MG63 (cell line): ENCODE results near the gene KLF7. TPM values are rescaled to one million over a fixed set of nuclear protein-coding genes. Genes with fewer than 3 reads are reported as not detected.

Source experiments
- DNase-seq: peaks from one replicate; pipeline ENCODE4 v3.0.0-alpha.2; 2020
- H3K27me3 ChIP-seq: fragments of 250-450 bp; sonication (Bioruptor Pico); 2 replicates; pipeline ENCODE4 v1.5.1; 2020; ENCODE audit warnings: mild to moderate bottlenecking, moderate library complexity
- H3K36me3 ChIP-seq: fragments of 250-450 bp; sonication (Bioruptor Pico); 2 replicates; pipeline ENCODE4 v1.5.1; 2020; ENCODE audit warnings: mild to moderate bottlenecking, moderate library complexity
- H3K4me3 ChIP-seq: fragments of 250-450 bp; sonication (Bioruptor Pico); 2 replicates; pipeline ENCODE4 v1.5.1; 2020; ENCODE audit warnings: mild to moderate bottlenecking, moderate library complexity
- H3K9me3 ChIP-seq: fragments of 250-450 bp; sonication (Bioruptor Pico); 2 replicates; pipeline ENCODE4 v1.5.1; 2020; ENCODE audit warnings: mild to moderate bottlenecking, moderate library complexity
- total RNA-seq: library from RNA; depleted of rRNA; stranded (reverse); fragments of >200 nt; shearing (Covaris generic); gene quantifications from 2 replicates; pipeline ENCODE4 v1.2.3, GENCODE V29; 2014; ENCODE audit warnings: low replicate concordance

KLF7 gene
- total RNA-seq, 1 experiment from 2014 or later, result 7.2 TPM

GRCh38 chr2:207157162-207157481, 8.6 kb downstream of the KLF7 start:
- DNase-seq, result no peak

GRCh38 chr2:207156451-207157161, 9.1 kb downstream of the KLF7 start:
- Histone ChIP-seq H3K9me3 (no peaks in the 10 kb centered on the region), H3K27me3 (no peaks in the 10 kb centered on the region), H3K4me3 (no peak overlapping the region), H3K36me3 (peaks cover 25% of the 10 kb centered on the region)
- no peak for DNase-seq

More at GRCh38 chr2:207157162-207157481, 8.6 kb downstream of the KLF7 start:
- Histone ChIP-seq H3K27me3 (no peaks in the 10 kb centered on the region), H3K4me3 (no peak overlapping the region), H3K9me3 (no peaks in the 10 kb centered on the region), H3K36me3 (peaks cover 25% of the 10 kb centered on the region)

- DNase-seq, result no peak
- Histone ChIP-seq H3K36me3 (peaks cover 24% of the 10 kb centered on the region), H3K4me3 (no peak overlapping the region), H3K27me3 (no peaks in the 10 kb centered on the region), H3K9me3 (no peaks in the 10 kb centered on the region)
These were observed 10.0 kb downstream of the KLF7 start for GRCh38 chr2:207155516-207156444.

GRCh38 chr2:207154556-207155510, 10.9 kb downstream of the KLF7 start:
- Histone ChIP-seq H3K36me3 (peaks cover 25% of the 10 kb centered on the region), H3K4me3 (no peak overlapping the region), H3K27me3 (no peaks in the 10 kb centered on the region), H3K9me3 (no peaks in the 10 kb centered on the region)
- DNase-seq, result no peak

GRCh38 chr2:207153266-207153975, 12.3 kb downstream of the KLF7 start:
- Histone ChIP-seq H3K4me3 (no peak overlapping the region), H3K9me3 (no peaks in the 10 kb centered on the region), H3K27me3 (no peaks in the 10 kb centered on the region), H3K36me3 (peaks cover 33% of the 10 kb centered on the region)
- DNase-seq, result no peak

GRCh38 chr2:207151048-207151447, 14.7 kb downstream of the KLF7 start:
- peaks cover 44% of the 10 kb centered on the region for H3K36me3 ChIP-seq
- no peaks in the 10 kb centered on the region for H3K9me3 ChIP-seq
- no peak for DNase-seq
- no peak overlapping the region for H3K4me3 ChIP-seq
- no peaks in the 10 kb centered on the region for H3K27me3 ChIP-seq

GRCh38 chr2:207150284-207150683, 15.5 kb downstream of the KLF7 start:
- Histone ChIP-seq H3K27me3 (no peaks in the 10 kb centered on the region), H3K36me3 (peaks cover 47% of the 10 kb centered on the region), H3K4me3 (no peak overlapping the region), H3K9me3 (no peaks in the 10 kb centered on the region)
- DNase-seq, result no peak

GRCh38 chr2:207149249-207150213, 16.2 kb downstream of the KLF7 start:
- no peak overlapping the region for H3K4me3 ChIP-seq
- no peaks in the 10 kb centered on the region for H3K9me3 ChIP-seq
- H3K27me3 ChIP-seq, result no peaks in the 10 kb centered on the region
- DNase-seq, result peak; percentile 30
- peaks cover 48% of the 10 kb centered on the region for H3K36me3 ChIP-seq

- H3K9me3 ChIP-seq, result no peaks in the 10 kb centered on the region
- DNase-seq, result peak; percentile 31
- no peaks in the 10 kb centered on the region for H3K27me3 ChIP-seq
- no peak overlapping the region for H3K4me3 ChIP-seq
- H3K36me3 ChIP-seq, result peaks cover 44% of the 10 kb centered on the region
These were observed 17.7 kb downstream of the KLF7 start for GRCh38 chr2:207148020-207148419.

- DNase-seq, result no peak
- Histone ChIP-seq H3K27me3 (no peaks in the 10 kb centered on the region), H3K36me3 (peaks cover 43% of the 10 kb centered on the region), H3K9me3 (no peaks in the 10 kb centered on the region), H3K4me3 (no peak overlapping the region)
These were observed 21.5 kb downstream of the KLF7 start for GRCh38 chr2:207144173-207144785.

- no peaks in the 10 kb centered on the region for H3K9me3 ChIP-seq
- H3K27me3 ChIP-seq, result no peaks in the 10 kb centered on the region
- peak; percentile 60 for DNase-seq
- H3K36me3 ChIP-seq, result peaks cover 42% of the 10 kb centered on the region
- H3K4me3 ChIP-seq, result no peak overlapping the region
These were observed 22.3 kb downstream of the KLF7 start for GRCh38 chr2:207143215-207144172.

GRCh38 chr2:207142461-207142860, 23.3 kb downstream of the KLF7 start:
- DNase-seq, result no peak
- no peaks in the 10 kb centered on the region for H3K9me3 ChIP-seq
- H3K27me3 ChIP-seq, result no peaks in the 10 kb centered on the region
- no peak overlapping the region for H3K4me3 ChIP-seq
- H3K36me3 ChIP-seq, result peaks cover 39% of the 10 kb centered on the region

GRCh38 chr2:207141386-207141785, 24.4 kb downstream of the KLF7 start:
- peaks cover 32% of the 10 kb centered on the region for H3K36me3 ChIP-seq
- no peaks in the 10 kb centered on the region for H3K9me3 ChIP-seq
- no peak for DNase-seq
- H3K27me3 ChIP-seq, result no peaks in the 10 kb centered on the region
- no peak overlapping the region for H3K4me3 ChIP-seq

GRCh38 chr2:207140265-207140664, 25.5 kb downstream of the KLF7 start:
- Histone ChIP-seq H3K9me3 (no peaks in the 10 kb centered on the region), H3K36me3 (peaks cover 21% of the 10 kb centered on the region), H3K27me3 (no peaks in the 10 kb centered on the region), H3K4me3 (no peak overlapping the region)
- no peak for DNase-seq
